HEK293T (cell line): ENCODE results near the gene SLAMF8.

Experiments used
- BHLHE40 ChIP-seq: fragments of 450-650 bp; IDR thresholded peaks from 2 replicates; pipeline ENCODE4 v1.6.1; 2016; ENCODE audit warnings: mild to moderate bottlenecking, moderate library complexity, borderline replicate concordance
- FOXK2 ChIP-seq: fragments of 450-650 bp; IDR thresholded peaks from 2 replicates; pipeline ENCODE4 v1.6.1; 2016; ENCODE audit warnings: mild to moderate bottlenecking

- TF ChIP-seq FOXK2 (no peak), BHLHE40 (no peak)
Measured at GRCh38 chr1:159781992-159782391, 44.7 kb upstream of the SLAMF8 start.
